Activated T-cell treated with anti-CD3 and anti-CD28 coated beads for 1 hour (primary cell): ENCODE results near the gene SMIM1.

Experiments
- DNase-seq: peaks from one replicate; pipeline ENCODE4 v3.0.0-alpha.2; 2020; ENCODE audit warnings: low read depth

The SMIM1 gene

DNA sequence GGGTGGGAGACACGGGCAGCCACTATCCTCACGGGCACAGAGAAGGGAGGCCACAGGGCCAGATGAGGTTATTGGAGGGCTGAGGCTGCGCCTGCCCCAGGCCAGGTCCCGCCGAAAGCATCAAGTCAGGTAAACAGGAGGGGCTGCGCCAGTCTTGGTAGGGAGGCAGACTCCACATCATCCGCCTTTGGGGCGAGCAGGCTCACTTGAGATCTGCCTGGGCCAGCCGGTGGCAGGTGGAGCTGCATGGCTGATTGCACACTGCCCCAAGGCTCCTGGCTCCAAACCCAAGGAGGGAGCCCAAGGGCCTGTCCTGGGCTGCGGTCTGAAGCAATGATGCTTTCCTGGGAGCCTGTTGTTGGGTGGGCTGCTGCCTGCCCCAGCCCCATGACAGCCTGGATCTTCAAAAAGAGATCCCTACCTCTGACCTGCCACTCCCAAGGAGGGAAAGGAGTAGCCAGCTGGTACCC lies 4.6 kb downstream of the SMIM1 start:
- DNase-seq: no peak

DNA sequence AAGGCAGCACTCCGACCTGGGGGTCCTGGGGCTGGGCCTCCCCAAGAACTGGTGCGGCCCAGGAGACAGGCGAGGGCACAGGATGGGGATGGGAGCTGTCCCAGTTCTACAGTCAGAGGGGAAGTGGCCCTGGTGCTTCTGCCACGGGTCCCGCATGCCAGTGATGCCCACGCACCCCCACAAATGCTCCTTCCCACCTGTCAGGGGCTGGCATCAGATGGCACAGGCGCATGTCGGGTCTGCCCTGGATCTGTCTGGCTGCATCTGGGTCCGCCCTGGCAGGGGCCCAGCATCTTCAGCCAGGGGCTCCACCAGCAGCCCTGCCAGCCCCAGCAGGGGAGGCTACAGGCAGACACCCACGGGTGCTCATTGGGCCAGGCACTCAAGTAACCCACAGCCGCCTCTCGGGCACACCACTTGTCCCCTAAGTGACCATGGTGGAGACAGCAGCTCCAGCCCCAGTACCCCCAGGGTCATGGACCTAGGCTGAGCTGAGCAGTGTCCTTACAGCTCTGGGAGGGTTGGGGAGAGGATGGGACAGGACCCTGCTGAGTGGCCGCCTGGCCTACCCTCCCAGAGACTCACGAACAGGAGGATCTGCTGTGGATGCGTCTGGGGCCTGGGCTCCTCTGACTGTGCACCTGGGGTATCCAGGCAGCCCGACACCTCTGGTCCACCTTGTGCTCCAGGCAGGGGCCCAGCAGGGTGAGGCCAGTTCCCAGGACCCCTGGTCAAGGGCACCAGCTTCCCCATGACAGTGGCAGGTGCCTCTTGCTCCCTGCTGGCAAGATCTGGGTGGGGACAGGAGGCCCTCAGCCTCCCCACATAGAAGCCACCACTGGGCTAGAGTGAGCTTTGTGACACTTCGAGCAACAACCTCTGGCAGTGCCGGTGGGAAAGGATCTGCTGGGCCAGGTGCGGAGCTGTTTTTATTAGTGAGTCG lies 5.4 kb downstream of the SMIM1 start:
- no peak for DNase-seq

DNA sequence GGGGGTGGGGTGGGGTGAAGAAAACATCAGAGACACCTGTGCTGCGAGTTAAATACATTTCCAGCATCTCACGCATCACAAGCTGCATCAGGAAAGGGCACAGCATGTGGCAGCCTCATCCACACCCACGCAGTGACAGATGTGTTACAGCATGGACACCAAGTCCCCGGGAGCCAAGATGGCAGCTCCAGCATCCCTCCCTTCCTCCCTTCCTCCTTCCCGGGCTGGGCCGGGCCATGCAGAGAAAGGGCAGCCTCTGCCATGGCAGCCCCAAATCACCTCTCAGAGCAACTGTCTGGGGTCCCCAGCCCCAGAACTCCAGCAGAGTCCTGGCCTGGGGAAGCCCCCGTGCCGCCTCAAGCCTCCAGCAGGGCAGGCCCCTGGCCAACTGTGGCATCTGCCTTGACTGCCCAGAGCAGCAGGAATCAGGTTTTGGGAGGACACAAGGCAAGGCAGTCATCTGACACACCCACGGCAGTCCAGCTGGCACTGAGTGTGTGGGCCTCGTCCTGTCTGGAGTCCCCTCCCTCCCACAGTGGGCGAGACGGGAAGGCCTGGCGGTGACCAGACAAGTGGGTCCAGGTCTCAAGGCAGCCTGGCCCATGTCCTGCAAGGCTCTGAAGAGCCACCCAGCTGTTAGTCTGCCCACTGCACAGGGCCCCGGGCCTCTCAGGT lies 6.2 kb downstream of the SMIM1 start:
- no peak for DNase-seq

DNA sequence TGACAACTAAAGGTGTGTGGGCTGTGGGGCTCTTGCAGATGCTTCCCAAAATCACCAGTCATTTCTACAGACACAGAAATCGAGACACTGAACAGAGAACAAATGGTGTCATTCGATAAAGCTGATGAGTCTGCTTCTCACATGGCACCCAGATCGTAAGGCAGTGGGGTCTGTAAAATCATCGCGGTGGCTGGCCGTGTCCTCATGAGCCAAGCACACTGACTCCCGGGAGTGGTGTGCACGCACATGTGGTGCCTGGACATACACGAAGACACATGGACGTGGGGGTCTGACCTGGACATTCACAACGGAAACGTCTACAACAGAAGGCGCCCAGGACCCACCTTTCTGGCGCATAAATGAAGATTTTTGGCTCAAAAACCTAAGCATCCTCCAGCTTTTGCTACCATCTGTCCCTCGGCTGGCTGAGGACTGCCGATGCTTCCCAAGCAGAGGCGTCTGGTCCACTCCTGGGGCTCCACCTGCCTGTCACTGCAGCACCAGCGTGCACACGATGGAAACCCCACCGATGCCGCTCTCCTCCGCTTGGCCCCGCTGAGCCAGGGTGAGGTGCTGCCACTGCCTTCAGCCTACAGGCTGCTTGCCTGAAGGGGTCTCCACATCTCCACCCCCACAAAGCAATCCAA lies 6.8 kb downstream of the SMIM1 start:
- DNase-seq: no peak

DNA sequence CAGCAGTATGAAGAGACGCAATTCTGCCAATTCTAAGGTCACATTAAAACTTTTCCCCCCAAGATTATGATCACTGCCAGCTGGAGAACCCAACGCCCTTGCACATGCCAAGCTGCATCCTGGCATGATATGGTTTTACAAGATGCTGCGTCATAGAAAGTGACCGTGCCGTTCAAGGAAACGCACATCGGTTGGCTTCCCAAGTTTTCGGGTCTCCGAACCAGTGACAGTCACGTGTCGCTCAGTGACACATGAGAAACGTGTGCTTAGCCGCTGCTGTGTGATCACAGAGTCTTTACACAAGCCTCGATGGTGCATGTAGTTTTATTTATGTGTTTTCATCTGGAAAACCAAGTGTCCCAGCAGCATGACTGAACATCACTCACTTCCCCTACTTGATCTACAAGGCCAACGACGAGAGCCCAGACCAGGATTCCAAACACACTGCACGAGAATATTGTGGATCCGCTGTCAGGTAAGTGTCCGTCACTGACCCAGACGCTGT lies 7.4 kb downstream of the SMIM1 start:
- no peak for DNase-seq

DNA sequence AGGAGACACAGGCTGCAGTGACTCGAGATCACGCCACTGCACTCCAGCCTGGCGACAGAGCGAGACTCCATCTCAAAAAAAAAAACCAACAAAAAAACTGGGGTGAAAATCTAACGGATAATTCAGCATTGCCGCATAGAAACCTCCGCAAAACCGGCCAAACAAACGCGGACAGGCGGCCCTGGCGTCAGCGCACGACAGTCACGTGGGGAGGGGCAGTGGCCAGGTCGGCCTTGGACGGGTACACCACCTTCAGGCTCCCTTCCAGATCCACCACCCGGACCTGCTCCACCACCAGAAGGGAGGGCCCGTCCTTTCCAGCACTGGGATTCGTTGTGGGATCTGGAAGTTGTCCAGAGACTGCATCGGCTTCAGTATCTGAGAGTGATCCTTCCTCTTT lies 8.4 kb downstream of the SMIM1 start:
- DNase-seq: no peak

DNA sequence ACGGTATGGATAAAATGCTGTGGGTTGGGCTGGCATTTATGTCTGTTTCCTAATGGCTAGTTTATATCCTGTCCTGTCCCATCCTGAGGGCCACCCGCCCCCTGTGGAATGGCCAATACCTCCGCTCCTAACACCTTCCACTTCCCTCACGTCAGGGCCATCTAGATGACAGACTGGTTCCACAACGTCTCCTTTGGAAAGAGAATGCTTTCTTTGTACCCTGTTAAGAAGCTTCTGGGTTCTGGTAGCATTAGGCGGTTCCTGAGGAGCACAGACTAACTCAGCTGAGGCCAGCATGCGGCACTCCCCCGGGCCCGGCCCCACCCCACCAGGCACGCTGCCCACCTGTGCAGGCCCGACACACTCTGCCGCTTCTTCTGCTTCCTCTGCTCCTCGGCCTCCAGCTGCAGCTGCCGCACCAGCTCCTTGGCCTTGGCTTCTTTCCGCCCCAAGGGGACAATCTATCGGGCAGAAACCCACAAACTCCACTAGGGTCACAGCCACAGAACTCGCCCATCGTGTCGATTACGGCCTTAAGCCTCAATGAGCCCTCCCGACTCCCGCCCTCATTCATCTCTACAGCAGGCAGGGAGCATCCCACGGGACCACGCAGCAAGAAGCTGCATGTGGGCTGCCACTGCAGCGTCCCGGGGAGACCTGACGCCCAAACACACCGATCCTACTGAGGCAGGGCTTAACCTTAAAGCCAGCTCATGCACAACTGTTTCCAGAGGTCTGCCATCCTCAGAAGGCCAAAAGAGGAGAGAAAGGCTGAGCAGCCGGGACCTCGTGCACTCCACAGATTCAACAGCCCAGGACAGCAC lies 11.3 kb downstream of the SMIM1 start:
- DNase-seq: no peak

DNA sequence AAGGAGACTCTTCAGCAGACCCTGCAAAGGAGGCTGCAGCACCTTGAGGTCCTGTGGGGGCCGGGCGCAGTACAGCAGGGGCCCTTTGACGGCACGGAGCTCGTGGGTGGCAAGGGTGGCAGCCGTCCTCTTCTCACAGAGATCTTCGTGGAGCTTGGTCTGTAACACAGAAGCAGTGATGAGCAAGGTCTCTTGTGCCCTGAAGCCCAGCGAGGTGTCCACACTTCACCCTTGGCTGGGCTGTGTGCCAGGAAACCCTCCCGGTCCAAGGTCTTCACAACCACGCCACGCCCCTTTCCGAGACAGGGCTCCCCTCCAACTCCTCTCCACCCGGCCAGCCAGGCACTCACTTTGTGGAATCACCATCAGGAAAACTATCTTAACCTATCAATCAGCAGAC lies 12.5 kb downstream of the SMIM1 start:
- DNase-seq: no peak

DNA sequence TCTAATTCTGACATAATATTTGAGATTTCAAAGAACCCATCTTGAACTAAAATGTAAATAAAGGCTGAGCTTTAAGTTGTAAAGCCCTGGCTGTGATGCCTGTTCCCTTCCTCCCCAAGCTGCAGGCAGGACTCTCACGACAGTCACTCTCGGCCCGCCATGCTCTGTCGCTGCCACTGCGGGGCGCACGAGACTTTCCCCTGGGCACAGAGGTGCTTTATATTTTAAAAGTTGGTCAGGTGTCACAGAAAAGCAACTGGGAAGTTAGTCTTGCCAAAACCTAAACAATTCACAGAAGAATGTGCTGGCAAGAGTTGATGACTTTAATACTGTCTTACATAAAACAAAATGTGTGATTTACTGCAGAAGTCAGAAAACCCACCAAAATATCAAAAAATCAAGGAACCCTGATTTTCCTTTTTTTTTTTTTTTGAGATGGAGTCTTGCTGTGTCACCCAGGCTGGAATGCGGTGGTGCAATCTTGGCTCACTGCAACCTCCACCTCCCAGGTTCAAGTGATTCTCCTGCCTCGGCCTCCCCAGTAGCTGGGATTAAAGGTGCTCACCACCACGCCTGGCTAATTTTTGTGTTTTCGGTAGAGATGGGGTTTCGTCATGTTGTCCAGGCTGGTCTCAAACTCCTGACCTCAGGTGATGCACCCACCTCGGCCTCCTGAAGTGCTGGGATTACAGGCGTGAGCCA lies 13.1 kb downstream of the SMIM1 start:
- DNase-seq: no peak

DNA sequence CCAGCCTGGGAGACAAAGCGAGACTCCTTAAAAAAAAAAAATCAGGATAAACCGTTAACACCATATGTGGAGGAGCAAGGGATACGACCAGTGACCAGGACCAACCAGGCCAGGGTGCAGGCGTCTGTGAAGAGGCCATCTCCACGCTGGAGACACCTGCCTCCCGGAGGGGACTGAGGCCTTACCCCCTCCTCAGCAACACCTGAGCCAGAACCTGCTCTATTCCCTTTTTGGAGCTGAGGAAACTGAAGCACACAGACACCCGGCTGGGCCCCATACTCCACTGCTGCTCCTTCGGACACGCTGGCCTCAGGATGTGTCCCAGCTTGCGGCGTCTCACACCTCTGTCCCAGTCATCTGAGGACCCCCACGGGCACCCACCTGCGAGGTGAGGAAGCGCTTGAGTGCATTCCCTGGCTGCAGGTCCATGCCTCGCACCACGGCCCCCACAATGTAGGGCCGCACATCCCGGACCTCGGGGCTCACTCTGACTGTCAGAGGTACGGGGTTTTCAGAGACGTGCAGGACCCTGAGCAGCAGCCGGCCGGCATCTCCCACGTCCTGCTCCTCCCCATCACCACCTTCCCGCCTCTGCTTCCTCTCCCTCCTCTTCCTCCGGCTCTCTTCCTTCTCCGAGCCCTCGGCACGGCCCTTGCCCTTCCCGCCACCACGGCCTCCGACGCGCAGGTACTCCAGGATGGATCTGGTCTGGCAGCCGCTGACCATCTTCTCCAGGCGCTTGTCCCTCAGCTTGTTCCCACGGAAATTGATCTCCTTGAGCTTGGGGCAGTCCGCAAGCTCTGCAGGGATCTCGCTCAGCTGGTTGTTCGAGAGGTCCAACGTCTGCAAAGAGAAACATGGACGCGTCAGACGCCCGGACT lies 14.2 kb downstream of the SMIM1 start:
- no peak for DNase-seq

DNA sequence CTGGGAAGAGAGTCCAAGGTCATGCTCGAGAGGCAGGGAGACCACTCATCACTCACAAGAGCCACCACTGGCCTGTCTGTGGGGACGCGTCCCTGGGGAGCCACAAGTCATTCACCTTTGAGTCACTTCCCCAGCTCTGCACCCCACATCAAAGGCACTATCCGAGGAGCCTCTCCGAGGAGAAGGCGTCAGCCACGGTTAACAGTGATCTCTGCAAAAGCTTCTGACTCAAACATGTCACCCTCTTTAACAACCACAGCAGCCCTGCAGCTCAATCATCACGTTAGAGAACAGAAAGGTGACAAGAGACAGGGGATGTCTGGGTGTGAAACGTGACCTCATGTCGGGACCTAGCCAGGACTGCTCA lies 14.8 kb downstream of the SMIM1 start:
- DNase-seq: no peak

DNA sequence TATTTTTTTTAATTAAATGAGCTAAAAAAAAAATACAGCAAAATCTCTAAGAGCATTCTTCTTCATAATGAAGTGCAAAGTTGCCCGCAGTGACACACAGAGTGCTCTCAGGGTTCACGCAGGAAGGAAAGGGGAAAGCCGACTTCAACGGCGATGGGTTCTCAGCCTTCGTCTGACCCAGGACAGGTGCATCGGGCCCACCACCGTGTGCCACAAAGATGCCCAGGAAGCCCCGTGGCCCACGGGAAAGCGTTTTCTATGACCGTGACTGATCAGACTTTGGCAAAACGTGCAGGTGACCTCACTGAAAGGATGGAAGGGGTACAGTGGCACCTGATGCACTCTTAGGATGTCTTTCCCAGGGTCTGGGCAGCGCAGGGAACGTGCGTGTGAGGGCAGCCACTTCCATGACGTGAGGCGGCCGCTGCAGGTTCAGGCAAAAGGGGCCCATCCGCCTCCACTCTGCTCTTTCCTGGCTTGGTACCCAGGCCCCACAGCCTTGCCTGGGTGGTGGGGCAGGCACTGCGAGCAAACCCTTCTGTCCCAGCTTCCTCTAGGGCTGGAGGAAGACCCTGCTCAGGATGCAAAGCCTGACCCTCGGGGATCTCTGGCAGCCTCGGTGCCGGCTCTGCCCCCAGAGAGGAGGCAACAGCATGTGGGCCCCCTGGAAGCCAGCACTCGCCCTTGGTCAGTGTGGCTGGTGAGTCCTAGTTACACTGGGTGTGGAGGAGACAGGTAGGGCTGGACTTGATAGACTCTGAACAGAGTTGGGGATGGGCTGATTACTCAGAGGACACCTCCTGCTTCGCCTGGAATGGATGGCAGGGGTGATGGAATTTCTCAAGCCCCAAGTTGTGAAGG lies 15.4 kb downstream of the SMIM1 start:
- DNase-seq: no peak

DNA sequence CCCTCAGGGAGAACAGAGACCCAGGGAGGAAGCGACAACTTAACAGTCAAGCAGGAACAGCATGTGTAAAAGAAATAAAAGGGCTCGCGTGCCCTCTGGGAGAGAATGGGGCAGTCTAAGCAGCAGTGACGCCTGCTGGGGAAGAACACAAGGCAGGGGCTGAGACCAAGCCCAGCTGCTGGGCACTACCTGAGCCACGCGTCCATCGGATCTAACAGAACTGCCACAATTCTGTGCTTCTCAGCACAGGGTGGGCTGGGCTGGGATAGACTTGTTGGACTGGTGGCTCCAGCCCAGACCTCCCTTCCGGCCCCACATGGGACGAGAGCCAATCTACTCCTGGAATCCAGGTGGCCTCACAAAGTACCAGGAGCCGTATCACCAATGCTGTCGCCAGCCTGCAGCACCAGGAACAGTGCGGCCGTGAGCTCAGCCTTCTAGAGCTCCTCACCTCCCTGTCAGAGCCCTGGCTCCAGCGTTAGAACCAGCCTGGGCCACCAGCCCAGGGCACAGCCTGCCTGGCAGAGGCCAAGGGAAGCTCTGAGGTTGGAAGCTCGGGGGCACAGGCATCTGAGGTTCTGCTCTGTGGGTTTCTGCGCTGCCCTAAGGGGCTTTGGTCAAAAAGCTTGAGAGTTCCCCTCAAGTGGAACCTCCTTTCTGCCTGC lies 16.3 kb downstream of the SMIM1 start:
- no peak for DNase-seq

DNA sequence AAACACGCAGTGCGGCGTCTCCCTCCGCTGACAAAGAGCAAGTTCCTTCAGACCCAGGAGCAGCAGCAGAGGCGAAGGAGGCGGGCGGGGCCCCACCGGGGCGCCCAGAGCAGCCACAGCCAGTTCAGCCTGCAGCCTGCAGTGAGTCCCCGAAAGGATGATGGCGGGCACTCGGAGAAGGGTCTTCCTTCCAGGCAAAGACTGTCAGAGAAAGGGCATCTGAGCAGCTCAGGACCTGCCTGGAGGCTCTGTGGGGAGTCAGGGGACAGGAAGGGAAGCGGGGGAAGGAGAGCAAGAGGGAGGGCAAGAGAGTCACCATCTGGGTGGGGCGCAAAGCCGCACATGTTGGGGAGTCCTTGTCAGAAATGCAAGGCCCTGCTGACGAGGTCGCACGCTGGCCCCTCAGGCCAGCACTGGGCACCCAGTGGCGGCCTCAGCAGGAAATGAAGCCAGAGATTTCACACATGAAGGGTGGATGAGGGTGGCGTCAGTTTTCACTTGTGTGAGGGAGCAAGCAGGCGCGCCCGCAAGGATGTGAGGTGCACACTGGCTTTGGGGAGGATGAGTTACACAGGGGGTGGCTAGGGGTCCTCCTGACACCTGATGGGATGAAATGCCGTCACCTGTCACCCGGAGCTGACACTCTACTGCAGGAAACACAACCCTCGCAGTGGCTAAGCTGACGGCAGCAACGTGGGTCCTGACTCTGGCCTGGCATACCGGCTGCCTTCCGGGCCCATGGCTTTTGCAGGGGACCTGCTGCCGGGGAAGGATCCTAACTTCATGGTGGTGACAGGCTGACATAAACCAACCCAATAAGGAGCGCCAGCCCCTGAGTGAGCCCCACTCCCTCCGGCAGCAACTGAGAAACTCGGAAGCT lies 17.1 kb downstream of the SMIM1 start:
- no peak for DNase-seq

DNA sequence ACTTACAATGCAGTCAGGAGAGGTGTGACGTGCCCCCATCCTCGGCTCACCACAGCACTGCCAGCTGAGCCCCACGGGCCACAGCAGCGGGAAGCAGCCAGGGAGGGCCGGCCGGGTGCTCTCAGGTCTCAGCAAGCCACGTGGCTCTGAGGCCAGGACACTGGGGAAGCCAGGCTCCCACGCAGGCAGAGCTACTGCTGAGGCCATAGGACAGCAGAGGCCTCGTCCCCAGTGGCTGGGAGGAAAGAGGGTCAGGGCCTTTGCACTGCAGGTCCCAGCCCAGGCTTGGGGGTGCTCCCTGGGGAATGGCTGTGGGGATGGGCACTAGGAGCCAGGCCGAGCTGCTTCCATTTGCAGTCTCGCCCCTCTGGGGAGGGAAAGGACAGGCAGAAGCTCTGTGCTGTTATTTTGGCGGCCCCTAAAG lies 18.0 kb downstream of the SMIM1 start:
- no peak for DNase-seq

DNA sequence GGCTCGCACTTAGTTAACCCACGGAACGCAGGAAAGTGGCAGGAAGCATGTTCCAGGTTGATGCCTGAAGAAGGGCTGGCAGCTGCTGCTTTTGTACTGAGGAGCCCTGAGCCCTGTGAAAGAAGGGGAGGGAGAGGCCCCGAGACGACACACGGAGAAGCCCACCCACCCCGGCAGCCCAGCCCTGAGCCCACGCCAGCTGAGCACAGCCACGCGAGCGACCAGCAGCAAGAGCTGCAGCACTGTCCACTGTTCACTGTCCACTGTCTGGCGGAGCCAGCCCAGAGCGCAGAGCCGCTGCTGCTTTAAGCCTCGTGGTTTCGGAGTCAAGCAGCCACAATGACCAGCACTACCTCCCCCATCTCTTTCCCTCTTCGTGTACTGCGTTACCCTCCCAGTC lies 18.4 kb downstream of the SMIM1 start:
- DNase-seq: no peak

DNA sequence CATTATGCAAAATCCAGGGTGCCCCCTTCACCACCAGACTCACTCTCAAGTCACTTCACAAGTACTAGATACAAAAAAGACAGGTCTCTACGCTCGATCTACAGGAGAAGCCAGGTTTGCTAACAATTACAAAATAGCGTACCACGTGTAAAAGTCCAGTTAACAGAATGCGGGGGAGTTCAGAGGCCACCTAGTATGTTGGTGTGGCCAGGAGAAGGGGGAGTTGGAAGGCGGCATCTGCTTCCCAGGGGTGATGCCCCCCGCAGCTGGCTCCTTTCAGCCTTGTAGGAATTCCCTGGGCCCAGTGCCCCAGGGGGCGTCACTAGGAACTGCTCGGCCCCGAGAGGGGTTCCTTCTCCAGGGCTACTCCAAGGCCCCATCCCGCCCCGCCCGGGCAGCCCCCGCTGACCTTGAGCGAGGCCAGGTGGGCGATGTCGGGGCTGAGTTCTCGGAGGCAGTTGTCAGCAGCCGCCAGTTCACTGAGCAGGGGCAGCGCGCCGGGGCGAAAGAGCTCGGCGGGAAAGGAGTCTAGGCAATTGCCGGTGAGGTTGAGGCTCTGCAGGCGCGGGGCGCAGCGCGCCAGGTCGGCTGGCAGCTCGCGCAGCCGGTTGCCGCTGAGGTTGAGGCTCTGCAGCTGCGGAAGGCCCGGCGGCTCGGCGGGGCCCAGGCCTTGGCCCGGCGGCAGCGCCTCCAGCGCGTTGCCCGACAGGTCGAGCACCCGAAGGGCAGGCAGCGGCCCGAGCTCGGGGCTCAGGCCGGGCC lies 23.1 kb downstream of the SMIM1 start:
- DNase-seq: no peak
